Measurements from ENCODE around the gene RAC3. TPM values are rescaled to one million over a fixed set of nuclear protein-coding genes. Genes with fewer than 3 reads are reported as not detected.

RAC3 gene
- total RNA-seq, 1 donor from 2014 or later, result 31.6 TPM

GRCh38 chr17:81996232-81996756 lies 35.2 kb upstream of the RAC3 start:
- DNase-seq (ENCODE audit: low spot score), result no peak
- Mint-ChIP-seq H3K9me3 (no peaks in the 10 kb centered on the region), H3K27me3 (ENCODE audit: insufficient read depth, low read depth) (peaks cover 2% of the 10 kb centered on the region), H3K4me1 (peaks cover 42% of the 10 kb centered on the region), H3K4me3 (no peak overlapping the region), H3K27ac (peak overlapping the region; percentile 76), H3K36me3 (no peaks in the 10 kb centered on the region)
- peak overlapping the region; percentile 13 for H3K27ac ChIP-seq
- H3K79me2 ChIP-seq (ENCODE audit: low read depth), result no peaks in the 10 kb centered on the region
- H3K4me3 ChIP-seq, result no peak overlapping the region
- H3K27me3 ChIP-seq, result no peaks in the 10 kb centered on the region
- TF ChIP-seq CTCF (IDR thresholded peaks at IDR 0.05), result no peak
- TF ChIP-seq EZH2 (IDR thresholded peaks at IDR 0.05), result no peak
- no peak for TF ChIP-seq EZH2phosphoT487 (IDR thresholded peaks at IDR 0.05)
- H3K4me2 ChIP-seq, result no peak overlapping the region
- no peaks in the 10 kb centered on the region for H4K20me1 ChIP-seq (ENCODE audit: low read depth)
- no peaks in the 10 kb centered on the region for H3K36me3 ChIP-seq
- no peak overlapping the region for H3K9ac ChIP-seq
- H3K9me3 ChIP-seq (ENCODE audit: low read depth), result no peaks in the 10 kb centered on the region
- H2AFZ ChIP-seq (replicated peaks), result no peak overlapping the region
- peaks cover 26% of the 10 kb centered on the region for H3F3A ChIP-seq (ENCODE audit: low read depth)
- H3K4me1 ChIP-seq, result peaks cover 33% of the 10 kb centered on the region

- H3K4me3 ChIP-seq, result no peak overlapping the region
- Mint-ChIP-seq H3K9me3 (no peaks in the 10 kb centered on the region), H3K36me3 (no peaks in the 10 kb centered on the region), H3K27ac (no peak overlapping the region), H3K4me1 (peaks cover 41% of the 10 kb centered on the region), H3K27me3 (ENCODE audit: insufficient read depth, low read depth) (peaks cover 2% of the 10 kb centered on the region), H3K4me3 (no peak overlapping the region)
- H3K79me2 ChIP-seq (ENCODE audit: low read depth), result no peaks in the 10 kb centered on the region
- no peaks in the 10 kb centered on the region for H3K36me3 ChIP-seq
- peaks cover 20% of the 10 kb centered on the region for H3F3A ChIP-seq (ENCODE audit: low read depth)
- peaks cover 27% of the 10 kb centered on the region for H3K4me1 ChIP-seq
- H3K4me2 ChIP-seq, result no peak overlapping the region
- no peaks in the 10 kb centered on the region for H4K20me1 ChIP-seq (ENCODE audit: low read depth)
- no peaks in the 10 kb centered on the region for H3K27me3 ChIP-seq
- no peaks in the 10 kb centered on the region for H3K9me3 ChIP-seq (ENCODE audit: low read depth)
- H3K9ac ChIP-seq, result no peak overlapping the region
- H2AFZ ChIP-seq (replicated peaks), result no peak overlapping the region
- TF ChIP-seq CTCF (IDR thresholded peaks at IDR 0.05), result no peak
- TF ChIP-seq EZH2 (IDR thresholded peaks at IDR 0.05), result no peak
- no peak for TF ChIP-seq EZH2phosphoT487 (IDR thresholded peaks at IDR 0.05)
- DNase-seq (ENCODE audit: low spot score), result no peak
- H3K27ac ChIP-seq, result no peak overlapping the region
Observed at GRCh38 chr17:81996757-81997441, 34.6 kb upstream of the RAC3 start.

GRCh38 chr17:81998212-81998611 lies 33.3 kb upstream of the RAC3 start:
- no peak overlapping the region for H3K27ac Mint-ChIP-seq
- H3K4me2 ChIP-seq, result no peak overlapping the region

More at GRCh38 chr17:81998212-81998611, 33.3 kb upstream of the RAC3 start:
- Mint-ChIP-seq H3K4me1 (peaks cover 33% of the 10 kb centered on the region), H3K9me3 (no peaks in the 10 kb centered on the region), H3K27me3 (ENCODE audit: insufficient read depth, low read depth) (peaks cover 3% of the 10 kb centered on the region), H3K4me3 (no peak overlapping the region), H3K36me3 (no peaks in the 10 kb centered on the region)
- Histone ChIP-seq H3K36me3 (no peaks in the 10 kb centered on the region), H3K4me1 (peaks cover 15% of the 10 kb centered on the region), H3K27ac (no peak overlapping the region), H3K9me3 (ENCODE audit: low read depth) (no peaks in the 10 kb centered on the region), H2AFZ (replicated peaks) (no peak overlapping the region), H3K27me3 (no peaks in the 10 kb centered on the region), H3K9ac (peak overlapping the region; percentile 17), H3K4me3 (no peak overlapping the region), H3K79me2 (ENCODE audit: low read depth) (no peaks in the 10 kb centered on the region), H3F3A (ENCODE audit: low read depth) (peaks cover 9% of the 10 kb centered on the region), H4K20me1 (ENCODE audit: low read depth) (no peaks in the 10 kb centered on the region)
- TF ChIP-seq EZH2 (IDR thresholded peaks at IDR 0.05) (no peak), EZH2phosphoT487 (IDR thresholded peaks at IDR 0.05) (no peak), CTCF (IDR thresholded peaks at IDR 0.05) (no peak)
- DNase-seq (ENCODE audit: low spot score), result no peak
